ENCODE results near the gene LCN2.

The LCN2 gene

GRCh38 chr9:128161215-128161902 is 12.1 kb downstream of the LCN2 start:
- Histone ChIP-seq H4K91ac (ENCODE audit: low read depth, low read length) (no peak overlapping the region), H3K4me3 (ENCODE audit: low read depth, low read length) (no peak overlapping the region), H3K27ac (ENCODE audit: low read depth, low read length) (no peak overlapping the region), H3K14ac (ENCODE audit: low read length) (no peak overlapping the region), H2AK5ac (ENCODE audit: low read length) (no peak overlapping the region), H3K9ac (ENCODE audit: low read length) (no peak overlapping the region), H4K8ac (ENCODE audit: low read depth, low read length) (no peak overlapping the region), H3K18ac (ENCODE audit: low read length) (no peak overlapping the region), H2AFZ (ENCODE audit: insufficient read depth, low read length, poor library complexity) (no peak overlapping the region), H3K79me2 (ENCODE audit: control insufficient read depth, insufficient read depth, low read length, poor library complexity) (peaks cover 5% of the 10 kb centered on the region), H3K79me1 (ENCODE audit: low read length) (peaks cover 12% of the 10 kb centered on the region), H3K36me3 (ENCODE audit: control insufficient read depth in 1 of 2, insufficient read depth in 2 of 2, low read length in 2 of 2) (peaks cover 36 to 37% of the 10 kb centered on the region in 2 experiments), H2BK5ac (ENCODE audit: low read depth, low read length, poor library complexity) (no peak overlapping the region), H3K27me3 (ENCODE audit: insufficient read depth, low read length) (no peaks in the 10 kb centered on the region), H3K4me1 (ENCODE audit: control insufficient read depth in 1 of 2, insufficient read depth in 2 of 2, low read length in 2 of 2) (peaks cover 5 to 9% of the 10 kb centered on the region in 2 experiments), H3K4me2 (ENCODE audit: low read length) (no peak overlapping the region), H3K23ac (ENCODE audit: low read length) (no peak overlapping the region), H3K4ac (ENCODE audit: low read depth, low read length) (no peak overlapping the region), H2BK120ac (ENCODE audit: insufficient read depth, low read length, poor library complexity) (no peak overlapping the region), H3K9me3 (ENCODE audit: insufficient read depth, low read depth, low read length) (no peaks in the 10 kb centered on the region), H4K12ac (ENCODE audit: low read depth, low read length) (no peak overlapping the region), H2BK12ac (ENCODE audit: low read length) (no peak overlapping the region)
- no CpG with 5 or more reads among the region's 13 CpGs for WGBS (ENCODE audit: extremely low coverage, insufficient coverage, insufficient read length)
- DNase-seq, result no peak

GRCh38 chr9:128162215-128163026 is 13.2 kb downstream of the LCN2 start:
- Histone ChIP-seq H4K12ac (ENCODE audit: low read depth, low read length) (peak overlapping the region; percentile 16), H3K4me3 (ENCODE audit: low read depth, low read length) (peak overlapping the region; percentile 37), H2BK120ac (ENCODE audit: insufficient read depth, low read length, poor library complexity) (no peak overlapping the region), H4K91ac (ENCODE audit: low read depth, low read length) (no peak overlapping the region), H2AFZ (ENCODE audit: insufficient read depth, low read length, poor library complexity) (no peak overlapping the region), H3K79me2 (ENCODE audit: control insufficient read depth, insufficient read depth, low read length, poor library complexity) (peaks cover 5% of the 10 kb centered on the region), H3K14ac (ENCODE audit: low read length) (no peak overlapping the region), H2BK12ac (ENCODE audit: low read length) (no peak overlapping the region), H3K4me1 (ENCODE audit: control insufficient read depth in 1 of 2, insufficient read depth in 2 of 2, low read length in 2 of 2) (peaks cover 5 to 9% of the 10 kb centered on the region in 2 experiments), H3K27ac (ENCODE audit: low read depth, low read length) (no peak overlapping the region), H3K9me3 (ENCODE audit: insufficient read depth, low read depth, low read length) (peaks cover 3% of the 10 kb centered on the region), H3K4me2 (ENCODE audit: low read length) (no peak overlapping the region), H3K18ac (ENCODE audit: low read length) (no peak overlapping the region), H2AK5ac (ENCODE audit: low read length) (no peak overlapping the region), H4K8ac (ENCODE audit: low read depth, low read length) (no peak overlapping the region), H3K23ac (ENCODE audit: low read length) (no peak overlapping the region), H2BK5ac (ENCODE audit: low read depth, low read length, poor library complexity) (no peak overlapping the region), H3K79me1 (ENCODE audit: low read length) (peaks cover 12% of the 10 kb centered on the region), H3K27me3 (ENCODE audit: insufficient read depth, low read length) (no peaks in the 10 kb centered on the region), H3K9ac (ENCODE audit: low read length) (no peak overlapping the region), H3K36me3 (ENCODE audit: control insufficient read depth in 1 of 2, insufficient read depth in 2 of 2, low read length in 2 of 2) (peaks cover 47 to 48% of the 10 kb centered on the region in 2 experiments), H3K4ac (ENCODE audit: low read depth, low read length) (no peak overlapping the region)
- DNase-seq, result no peak
- no CpG with 5 or more reads among the region's 10 CpGs for WGBS (ENCODE audit: extremely low coverage, insufficient coverage, insufficient read length)

DNA sequence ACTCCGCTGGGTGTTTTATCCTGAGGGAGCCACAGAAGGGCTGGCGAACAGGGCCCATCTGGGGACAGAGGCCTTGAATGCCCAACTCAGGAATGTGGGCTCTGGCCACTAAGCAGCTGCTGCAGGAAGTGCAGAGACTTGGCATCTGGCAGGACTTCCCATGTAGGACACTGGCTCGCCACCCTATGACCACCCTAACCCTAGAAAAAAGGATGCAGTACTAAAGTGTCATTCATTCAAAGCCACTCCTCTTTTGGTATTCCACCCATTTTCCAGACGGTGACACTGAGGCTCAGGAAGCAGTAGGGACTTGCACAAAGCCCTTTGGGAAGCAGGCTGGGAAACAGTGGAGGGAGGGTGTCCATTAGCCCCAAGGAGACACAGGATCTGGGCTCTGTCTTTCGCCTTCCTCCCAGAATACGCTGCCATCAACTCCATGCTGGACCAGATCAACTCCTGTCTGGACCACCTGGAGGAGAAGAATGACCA is 13.8 kb downstream of the LCN2 start:
- H3K9me3 ChIP-seq (ENCODE audit: insufficient read depth, low read depth, low read length), result peaks cover 3% of the 10 kb centered on the region
- H3K9ac ChIP-seq (ENCODE audit: low read length), result no peak overlapping the region
- H3K27me3 ChIP-seq (ENCODE audit: insufficient read depth, low read length), result no peaks in the 10 kb centered on the region
- no CpG with 5 or more reads among the region's 6 CpGs for WGBS (ENCODE audit: extremely low coverage, insufficient coverage, insufficient read length)
- no peak overlapping the region for H2BK12ac ChIP-seq (ENCODE audit: low read length)
- no peak overlapping the region for H3K14ac ChIP-seq (ENCODE audit: low read length)
- H3K4me3 ChIP-seq (ENCODE audit: low read depth, low read length), result no peak overlapping the region
- H2AK5ac ChIP-seq (ENCODE audit: low read length), result no peak overlapping the region
- no peak overlapping the region for H3K4me2 ChIP-seq (ENCODE audit: low read length)
- H2BK5ac ChIP-seq (ENCODE audit: low read depth, low read length, poor library complexity), result no peak overlapping the region
- no peak overlapping the region for H4K91ac ChIP-seq (ENCODE audit: low read depth, low read length)
- no peak overlapping the region for H3K18ac ChIP-seq (ENCODE audit: low read length)
- peaks cover 5% of the 10 kb centered on the region for H3K79me2 ChIP-seq (ENCODE audit: control insufficient read depth, insufficient read depth, low read length, poor library complexity)
- H3K27ac ChIP-seq (ENCODE audit: low read depth, low read length), result no peak overlapping the region
- peaks cover 53 to 54% of the 10 kb centered on the region in 2 experiments for H3K36me3 ChIP-seq (ENCODE audit: control insufficient read depth in 1 of 2, insufficient read depth in 2 of 2, low read length in 2 of 2)
- no peak overlapping the region for H2BK120ac ChIP-seq (ENCODE audit: insufficient read depth, low read length, poor library complexity)
- peaks cover 5 to 9% of the 10 kb centered on the region in 2 experiments for H3K4me1 ChIP-seq (ENCODE audit: control insufficient read depth in 1 of 2, insufficient read depth in 2 of 2, low read length in 2 of 2)
- no peak overlapping the region for H3K4ac ChIP-seq (ENCODE audit: low read depth, low read length)
- peaks cover 12% of the 10 kb centered on the region for H3K79me1 ChIP-seq (ENCODE audit: low read length)
- no peak overlapping the region for H4K8ac ChIP-seq (ENCODE audit: low read depth, low read length)
- DNase-seq, result no peak
- no peak overlapping the region for H3K23ac ChIP-seq (ENCODE audit: low read length)
- no peak overlapping the region for H4K12ac ChIP-seq (ENCODE audit: low read depth, low read length)
- H2AFZ ChIP-seq (ENCODE audit: insufficient read depth, low read length, poor library complexity), result no peak overlapping the region

GRCh38 chr9:128163523-128164306 is 14.5 kb downstream of the LCN2 start:
- Histone ChIP-seq H3K4ac (ENCODE audit: low read depth, low read length) (no peak overlapping the region), H3K27ac (ENCODE audit: low read depth, low read length) (no peak overlapping the region), H4K8ac (ENCODE audit: low read depth, low read length) (no peak overlapping the region), H3K14ac (ENCODE audit: low read length) (no peak overlapping the region), H3K4me3 (ENCODE audit: low read depth, low read length) (no peak overlapping the region), H3K4me1 (ENCODE audit: control insufficient read depth in 1 of 2, insufficient read depth in 2 of 2, low read length in 2 of 2) (peaks cover 5 to 9% of the 10 kb centered on the region in 2 experiments), H2BK120ac (ENCODE audit: insufficient read depth, low read length, poor library complexity) (no peak overlapping the region), H3K27me3 (ENCODE audit: insufficient read depth, low read length) (no peaks in the 10 kb centered on the region), H3K9ac (ENCODE audit: low read length) (no peak overlapping the region), H2AK5ac (ENCODE audit: low read length) (no peak overlapping the region), H4K91ac (ENCODE audit: low read depth, low read length) (no peak overlapping the region), H3K9me3 (ENCODE audit: insufficient read depth, low read depth, low read length) (peaks cover 3% of the 10 kb centered on the region), H3K23ac (ENCODE audit: low read length) (no peak overlapping the region), H3K4me2 (ENCODE audit: low read length) (no peak overlapping the region), H3K79me2 (ENCODE audit: control insufficient read depth, insufficient read depth, low read length, poor library complexity) (peaks cover 5% of the 10 kb centered on the region), H3K18ac (ENCODE audit: low read length) (no peak overlapping the region), H3K79me1 (ENCODE audit: low read length) (peaks cover 12% of the 10 kb centered on the region), H2BK12ac (ENCODE audit: low read length) (no peak overlapping the region), H2AFZ (ENCODE audit: insufficient read depth, low read length, poor library complexity) (no peak overlapping the region), H2BK5ac (ENCODE audit: low read depth, low read length, poor library complexity) (no peak overlapping the region), H4K12ac (ENCODE audit: low read depth, low read length) (no peak overlapping the region), H3K36me3 (ENCODE audit: control insufficient read depth in 1 of 2, insufficient read depth in 2 of 2, low read length in 2 of 2) (peaks cover 55 to 58% of the 10 kb centered on the region in 2 experiments)
- no peak for DNase-seq
- no CpG with 5 or more reads among the region's 10 CpGs for WGBS (ENCODE audit: extremely low coverage, insufficient coverage, insufficient read length)

Measured in trophoblast cell (in vitro differentiated cells and primary cell).